K562 (cell line): ENCODE data around the gene FMN2. TPM values are rescaled to one million over a fixed set of nuclear protein-coding genes. Genes with fewer than 3 reads are reported as not detected.

Source experiments
- ATAC-seq: fragments of 200-7000 bp; cut with Tn5 transposase; 3 replicates; pipeline ENCODE4 v1.9.1; 2020; ENCODE audit warnings: moderate library complexity
- BruUV-seq: library from RNA; stranded (reverse); fragments of 400-500 nt; replicated peaks from 2 replicates; lab custom pipeline; 2021; lab: Mats Ljungman, UMichigan
- CTCF ChIA-PET: fragments of 300-600 bp; formaldehyde crosslinking; extraction: SDS; loops from one replicate; lab custom pipeline; 2021; ENCODE audit warnings: low intra/inter-chr PET ratio; lab: Yijun Ruan, JAX
- POLR2A ChIA-PET: fragments of 300-600, 350-650 bp; sonication (Branson Sonifier 250); formaldehyde crosslinking; extraction: SDS; loops from one replicate; lab custom pipeline; 2021; ENCODE audit warnings: antibody characterized with exemption, inconsistent platforms; lab: Yijun Ruan, JAX
- DNase-seq, 4 experiments: peaks; one replicate each; pipeline versions ENCODE4 v3.0.0 to v3.0.0-alpha.2; 2011 to 2018; ENCODE audit warnings: low spot score in 3 of 4, mixed read lengths in 3 of 4; ENCODE audit errors: extremely low read depth in 1 of 4
- FAIRE-seq: peaks from 2 replicates; lab custom pipeline; 2011; peaks lifted over from hg19 to GRCh38; lab: Jason Lieb, UNC
- H2AFZ ChIP-seq: 2 replicates; pipeline ENCODE4 v1.6.0; 2011; ENCODE audit warnings: low read depth, low read length, control low read depth, inconsistent platforms
- H3K27ac ChIP-seq: fragments of 200-600 bp; 3 replicates; pipeline ENCODE4 v1.8.0; 2011; ENCODE audit warnings: low read depth, mild to moderate bottlenecking, control low read depth, inconsistent platforms, low read length, moderate library complexity, mixed read lengths; ENCODE audit errors: extremely low read depth
- H3K27me3 ChIP-seq, 2 experiments: fragments of 300-600 bp in 1 of 2; 2 replicates in 1 of 2; 3 replicates in 1 of 2; pipeline versions ENCODE4 v1.6.0 to v1.8.0; 2011; ENCODE audit warnings: inconsistent platforms in 2 of 2, low read length in 2 of 2, mild to moderate bottlenecking in 1 of 2, mixed read lengths in 1 of 2, moderate library complexity in 1 of 2; ENCODE audit not compliant: control insufficient read depth in 2 of 2, insufficient read depth in 2 of 2
- H3K36me3 ChIP-seq: fragments of 300-600 bp; 3 replicates; pipeline ENCODE4 v1.8.0; 2011; ENCODE audit warnings: mild to moderate bottlenecking, low read length, inconsistent platforms; ENCODE audit not compliant: control insufficient read depth, insufficient read depth
- H3K4me1 ChIP-seq, 2 experiments: fragments of 200-600 bp in 1 of 2; replicated peaks in 1 of 2; 2 replicates in 1 of 2; 3 replicates in 1 of 2; pipeline versions ENCODE4 v1.5.1 to v1.8.0; 2011; ENCODE audit warnings: inconsistent platforms in 2 of 2, low read length in 2 of 2, mild to moderate bottlenecking in 1 of 2, mixed read lengths in 1 of 2, moderate library complexity in 1 of 2; ENCODE audit not compliant: control insufficient read depth in 2 of 2, insufficient read depth in 2 of 2
- H3K4me2 ChIP-seq: 2 replicates; pipeline ENCODE4 v1.6.1; 2011; ENCODE audit warnings: low read length, control low read depth, inconsistent platforms, mixed read lengths; ENCODE audit not compliant: insufficient read depth
- H3K4me3 ChIP-seq: fragments of 200-600 bp; sonication (generic), shearing (Covaris generic); 2 replicates; pipeline ENCODE4 v1.5.1; 2016; ENCODE audit warnings: control low read depth, inconsistent platforms
- H3K79me2 ChIP-seq: fragments of 200-600 bp; 3 replicates; pipeline ENCODE4 v1.8.0; 2011; ENCODE audit warnings: low read length, inconsistent platforms; ENCODE audit not compliant: control insufficient read depth, insufficient read depth
- H3K9ac ChIP-seq, 2 experiments: 2 replicates each; pipeline versions ENCODE4 v1.6.0 to v1.6.1; 2011; ENCODE audit warnings: low read depth in 2 of 2, low read length in 2 of 2, control low read depth in 1 of 2, inconsistent platforms in 1 of 2, mild to moderate bottlenecking in 1 of 2, mixed read lengths in 1 of 2; ENCODE audit not compliant: insufficient read depth in 1 of 2
- H3K9me1 ChIP-seq: one replicate; pipeline ENCODE4 v1.6.0; 2011; ENCODE audit warnings: inconsistent platforms, mild to moderate bottlenecking, low read length, moderate library complexity; ENCODE audit not compliant: control insufficient read depth, insufficient read depth
- H3K9me3 ChIP-seq: replicated peaks from 2 replicates; pipeline ENCODE4 v1.5.1; 2011; ENCODE audit warnings: low read depth, low read length, inconsistent platforms; ENCODE audit not compliant: control insufficient read depth, insufficient read depth
- H4K20me1 ChIP-seq: replicated peaks from 2 replicates; pipeline ENCODE4 v1.6.1; 2011; ENCODE audit warnings: low read length, inconsistent platforms, mixed read lengths; ENCODE audit not compliant: control insufficient read depth, insufficient read depth
- CHD4 ChIP-seq: fragments of 200-600 bp; sonication (generic); IDR thresholded peaks from 3 replicates; pipeline ENCODE4 v1.6.1; 2012; ENCODE audit warnings: low read depth, mild to moderate bottlenecking, mixed read lengths, low read length, inconsistent platforms; ENCODE audit not compliant: insufficient read depth, insufficient replicate concordance, poor library complexity, severe bottlenecking
- MBD2 ChIP-seq: sonication (generic); IDR thresholded peaks from 2 replicates; pipeline ENCODE4 v1.6.1; 2016; ENCODE audit warnings: low read depth, borderline replicate concordance
- SAP30 ChIP-seq: fragments of 200-600 bp; sonication (generic); IDR thresholded peaks from 2 replicates; pipeline ENCODE4 v1.6.1; 2012; ENCODE audit warnings: borderline replicate concordance, low read depth, mild to moderate bottlenecking, moderate library complexity, low read length, control low read depth, inconsistent platforms; ENCODE audit not compliant: insufficient read depth, poor library complexity, severe bottlenecking
- SIN3B ChIP-seq: fragments of 450-650 bp; IDR thresholded peaks from 2 replicates; pipeline ENCODE4 v1.6.1; 2017; ENCODE audit warnings: low read depth, mild to moderate bottlenecking, moderate library complexity
- SMARCB1 ChIP-seq: IDR thresholded peaks from 2 replicates; pipeline ENCODE4 v1.6.1; 2011; ENCODE audit warnings: improper control_type of control experiment, low read depth; ENCODE audit not compliant: insufficient read length
- USF1 ChIP-seq: sonication (generic); formaldehyde crosslinking; IDR thresholded peaks from 2 replicates; pipeline ENCODE4 v1.9.0; 2022; ENCODE audit warnings: mild to moderate bottlenecking, missing genetic modification reagents
- ZKSCAN3 ChIP-seq: fragments of 250-450 bp; sonication (Bioruptor Pico); IDR thresholded peaks from 2 replicates; pipeline ENCODE4 v1.4.0; 2020
- ZNF318 ChIP-seq, 2 experiments: fragments of 450-650 bp; IDR thresholded peaks; 2 replicates each; pipeline ENCODE4 v1.6.1; 2016; ENCODE audit warnings: mild to moderate bottlenecking in 2 of 2, borderline replicate concordance in 1 of 2, low read depth in 1 of 2, moderate library complexity in 1 of 2
- ZNF592 ChIP-seq: fragments of 450-650 bp; IDR thresholded peaks from 2 replicates; pipeline ENCODE4 v1.6.1; 2017; ENCODE audit warnings: antibody characterized with exemption, mild to moderate bottlenecking
- WGBS: fragments of 100-300 bp; shearing (Covaris generic); methylation state at CpG from one replicate; pipeline ENCODE4 v1.1.6; 2016; ENCODE audit warnings: low coverage, mixed read lengths; ENCODE audit not compliant: insufficient coverage; ENCODE audit errors: missing lambda C conversion rate; 5-methylcytosine and 5-hydroxymethylcytosine counted together
- in situ Hi-C: fragments of 300-500 bp; cut with MboI; formaldehyde crosslinking; loops from 4 replicates; pipeline ENCODE4 v1.15.0; 2018; ENCODE audit warnings: inconsistent platforms, mixed read lengths
- intact Hi-C: fragments of 100-400 bp; cut with micrococcal nuclease; formaldehyde crosslinking; loops from 2 replicates; pipeline ENCODE4 v1.14.2; 2022
- polyA plus RNA-seq, 8 experiments: library from polyadenylated mRNA; depleted of rRNA in 4 of 8; stranded (reverse) in 5 of 8; unstranded in 3 of 8; fragments of >200 nt; fragmentation: Nextera tagmentation in 2 of 8; fragmentation: Illumina TruSeq in 1 of 8; extraction: Ambion mirVana in 2 of 8; extraction: Trizol in 1 of 8; gene quantifications; 2 replicates each; pipeline versions ENCODE4 v1.2.1 to v1.2.3, GENCODE V29; 2011 to 2014; ENCODE audit warnings: inconsistent platforms in 1 of 8, missing spikeins in 1 of 8
- total RNA-seq, 7 experiments: library from RNA; depleted of rRNA in 6 of 7; stranded (reverse); fragments of >200 nt in 6 of 7; fragmentation: Illumina TruSeq in 2 of 7; extraction: Trizol in 2 of 7; gene quantifications; 2 replicates each; pipeline versions ENCODE4 v1.2.1 to v1.2.3, GENCODE V29; 2011 to 2021; ENCODE audit warnings: low replicate concordance in 1 of 7

FMN2 gene
- total and polyA plus RNA-seq, 9 of the 15 experiments (the other 6 are each of a cell fraction or from before 2014, with no cell fraction given) = 0.15 to 0.45 (median 0.16) TPM; not detected in 3

GRCh38 chr1:240210026-240210425 is 118.3 kb downstream of the FMN2 start:
- Histone ChIP-seq H3K9ac (no peak overlapping the region), H3K9me3 (no peaks in the 10 kb centered on the region), H3K4me3 (no peak overlapping the region), H3K79me2 (no peaks in the 10 kb centered on the region), H3K4me2 (no peak overlapping the region), H3K4me1 (no peaks in the 10 kb centered on the region), H3K27ac (no peak overlapping the region), H3K9me1 (no peaks in the 10 kb centered on the region), H2AFZ (no peak overlapping the region), H3K36me3 (no peaks in the 10 kb centered on the region), H3K27me3 (no peaks in the 10 kb centered on the region), H4K20me1 (no peaks in the 10 kb centered on the region)
- no TSS peak for BruUV-seq
- intact Hi-C loops = no loop called here
- 1% methylated on average over 4 of the region's 4 CpGs for WGBS
- CTCF ChIA-PET = no interaction called here
- POLR2A ChIA-PET = no interaction called here
- DNase-seq = no peak
- ATAC-seq = no peak
- in situ Hi-C loops = no loop called here
- no peak for FAIRE-seq
- TF ChIP-seq CHD4 (no peak), ZNF318 (IDR thresholded peaks at IDR 0.05; ENCODE audit: borderline replicate concordance in 1 of 2, low read depth in 1 of 2) (no peak), MBD2 (no peak), ZKSCAN3 (no peak), SMARCB1 (no peak), SAP30 (no peak), ZNF592 (no peak), SIN3B (no peak), USF1 (CRISPR knock-in tag) (no peak)
